HG02938 (cell line): ENCODE data around the gene MBD3L4.
"Not testable (repeated sequence)": the region's sequence is repeated elsewhere in the genome, so short reads cannot be mapped to it uniquely, and the experiment has no call there.

Source experiments
- ATAC-seq: cut with Tn5 transposase; IDR thresholded peaks from one replicate; pipeline ENCODE4 v1.9.1; 2021; ENCODE audit warnings: mild to moderate bottlenecking, moderate library complexity; ENCODE audit not compliant: unreplicated experiment

Gene MBD3L4

DNA sequence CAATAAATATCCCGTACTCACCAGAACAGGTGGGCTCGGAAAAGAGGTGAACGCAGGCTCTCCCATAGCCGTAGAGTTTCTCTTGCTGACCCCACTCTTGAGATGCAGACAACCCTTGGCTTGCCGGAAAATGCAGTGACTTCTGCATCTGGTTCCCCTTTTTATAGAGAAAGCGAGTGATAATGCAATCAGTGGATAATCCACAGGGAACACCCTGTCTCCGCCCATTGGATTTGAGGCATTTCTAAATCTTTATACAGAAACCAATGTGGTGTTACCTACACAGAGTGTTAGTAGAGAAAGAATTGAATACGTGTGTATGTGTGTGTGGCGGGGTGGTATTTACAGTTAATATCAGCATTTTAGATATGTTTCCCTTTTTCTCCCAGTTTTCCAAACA, at the start of gene MBD3L4:
Gene MBD3L4, minus strand, starts transcription at position 101 of the 400 bp plus-strand sequence. Its CDS starts 35 bp downstream, at position 66.
- ATAC-seq: not testable (repeated sequence)

DNA sequence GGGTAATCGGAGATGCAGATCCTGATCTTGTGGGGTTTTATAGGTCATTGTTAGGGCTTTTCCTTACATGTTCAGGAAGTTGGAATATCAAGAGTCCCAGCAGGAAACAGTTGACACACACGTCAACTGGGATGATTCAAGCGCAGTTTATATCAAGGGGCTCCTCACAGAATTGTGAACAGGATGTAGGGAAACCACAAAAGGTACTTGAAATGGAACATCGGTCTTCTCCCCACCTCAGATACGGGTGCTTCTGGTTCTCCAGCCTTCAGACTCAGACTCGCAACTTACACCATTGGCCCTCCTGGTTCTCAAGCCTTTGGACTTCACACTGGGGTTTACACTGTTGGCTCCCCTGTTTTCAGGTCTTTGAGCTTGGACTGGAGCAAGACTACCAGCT, 49.0 kb upstream of the MBD3L4 start:
- no peak for ATAC-seq

DNA sequence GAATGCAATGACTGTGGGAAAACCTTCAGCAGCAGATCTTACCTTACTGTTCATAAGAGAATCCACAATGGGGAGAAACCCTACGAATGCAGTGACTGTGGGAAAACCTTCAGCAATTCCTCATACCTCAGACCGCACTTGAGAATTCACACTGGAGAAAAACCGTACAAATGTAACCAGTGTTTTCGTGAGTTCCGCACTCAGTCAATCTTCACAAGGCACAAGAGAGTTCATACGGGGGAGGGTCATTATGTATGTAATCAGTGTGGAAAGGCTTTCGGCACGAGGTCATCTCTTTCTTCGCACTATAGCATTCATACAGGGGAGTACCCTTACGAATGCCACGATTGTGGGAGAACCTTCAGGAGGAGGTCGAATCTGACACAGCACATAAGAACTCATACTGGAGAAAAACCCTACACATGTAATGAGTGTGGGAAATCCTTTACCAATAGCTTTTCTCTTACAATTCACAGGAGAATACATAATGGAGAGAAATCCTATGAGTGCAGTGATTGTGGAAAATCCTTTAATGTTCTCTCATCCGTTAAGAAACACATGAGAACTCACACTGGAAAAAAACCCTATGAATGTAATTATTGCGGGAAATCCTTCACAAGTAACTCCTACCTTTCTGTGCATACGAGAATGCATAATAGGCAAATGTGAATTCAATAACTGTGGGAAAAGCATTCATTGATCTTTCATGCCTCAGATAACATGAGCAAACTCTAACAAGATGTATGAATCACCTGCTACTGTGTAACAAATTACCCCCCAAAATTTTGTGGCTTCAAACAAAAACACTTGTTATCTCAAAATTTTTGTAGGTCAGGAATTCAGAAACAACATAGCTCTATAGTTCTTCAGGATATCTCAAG, 43.3 kb upstream of the MBD3L4 start:
- no peak for ATAC-seq

DNA sequence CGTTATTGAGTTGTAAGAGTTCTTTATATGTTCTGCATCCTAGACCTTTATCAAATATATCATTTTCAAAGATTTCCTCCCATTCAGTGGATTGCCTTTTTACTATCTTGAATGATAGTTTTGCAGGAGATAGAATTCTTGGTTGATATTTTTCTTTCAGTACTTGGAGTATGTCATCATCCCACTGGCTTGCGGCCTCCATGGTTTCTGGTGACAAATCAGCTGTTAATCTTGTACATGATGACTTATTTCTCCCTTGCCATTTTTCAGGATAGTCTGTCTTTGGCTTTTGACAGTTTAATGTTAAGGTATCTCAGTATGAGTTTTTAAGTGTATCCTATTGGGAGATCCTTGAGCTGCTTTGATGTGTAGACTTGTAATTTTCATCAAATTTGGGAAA, 38.0 kb upstream of the MBD3L4 start:
- ATAC-seq: no peak

DNA sequence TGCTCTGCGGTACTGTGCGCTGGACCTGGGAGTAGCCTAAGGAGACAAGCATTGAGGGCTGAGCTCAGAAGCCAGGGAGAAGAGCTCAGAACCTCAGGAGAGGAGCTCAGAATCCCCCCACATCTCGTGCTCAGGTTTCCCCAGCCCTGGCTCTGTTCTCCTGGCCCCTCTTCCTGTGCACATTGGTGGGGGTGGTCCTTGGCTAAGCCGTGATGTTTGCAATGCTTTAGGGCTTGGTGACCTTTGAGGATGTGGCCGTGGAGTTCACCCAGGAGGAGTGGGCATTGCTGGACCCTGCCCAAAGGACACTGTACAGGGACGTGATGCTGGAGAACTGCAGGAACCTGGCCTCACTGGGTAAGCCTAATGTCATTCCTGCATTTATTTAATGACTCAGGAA, 36.2 kb upstream of the MBD3L4 start:
- no peak for ATAC-seq

DNA sequence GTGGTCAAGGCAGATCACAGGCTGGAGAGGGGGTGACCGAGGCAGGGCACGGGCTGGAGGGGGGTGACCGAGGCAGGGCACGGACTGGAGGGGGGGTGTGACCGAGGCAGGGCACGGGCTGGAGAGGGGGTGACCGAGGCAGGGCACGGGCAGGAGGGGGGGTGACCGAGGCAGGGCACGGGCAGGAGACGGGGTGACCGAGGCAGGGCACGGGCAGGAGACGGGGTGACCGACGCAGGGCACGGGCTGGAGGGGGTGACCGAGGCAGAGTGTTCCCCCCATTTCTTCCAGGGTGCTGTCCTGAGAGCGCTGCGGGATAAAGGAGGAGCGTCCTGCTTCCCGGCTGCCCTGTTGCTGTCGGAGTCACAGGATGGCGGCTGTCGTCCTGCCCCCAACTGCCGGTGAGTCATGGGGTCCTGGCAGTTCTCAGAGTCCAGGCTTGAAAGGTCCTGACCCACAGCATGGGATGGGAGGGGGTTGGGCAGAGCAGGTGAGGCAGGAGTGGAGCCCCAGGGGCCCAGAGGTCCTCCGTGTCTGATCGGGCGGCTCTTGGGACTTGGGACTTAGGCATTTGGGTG, 34.8 kb upstream of the MBD3L4 start:
- no peak for ATAC-seq

DNA sequence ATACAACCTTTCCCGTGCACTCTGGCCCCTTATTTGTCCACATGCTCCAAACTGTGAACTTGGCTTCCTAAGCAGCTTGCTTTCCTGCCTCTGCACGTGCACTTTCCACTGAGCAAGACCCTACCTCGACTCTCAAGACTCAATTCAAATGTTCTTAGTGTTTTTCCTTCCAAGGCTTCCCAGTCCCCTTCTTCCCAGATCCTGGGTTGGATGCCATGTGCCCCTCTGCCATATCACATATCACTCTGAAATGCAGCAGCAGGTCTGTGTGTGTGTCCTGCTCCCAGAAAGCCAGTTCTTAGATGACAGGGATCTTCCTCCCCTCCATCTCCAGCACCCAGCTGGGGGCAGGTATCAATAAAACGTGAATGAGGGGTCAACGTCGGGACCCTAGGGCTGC, 32.6 kb upstream of the MBD3L4 start:
- no peak for ATAC-seq

DNA sequence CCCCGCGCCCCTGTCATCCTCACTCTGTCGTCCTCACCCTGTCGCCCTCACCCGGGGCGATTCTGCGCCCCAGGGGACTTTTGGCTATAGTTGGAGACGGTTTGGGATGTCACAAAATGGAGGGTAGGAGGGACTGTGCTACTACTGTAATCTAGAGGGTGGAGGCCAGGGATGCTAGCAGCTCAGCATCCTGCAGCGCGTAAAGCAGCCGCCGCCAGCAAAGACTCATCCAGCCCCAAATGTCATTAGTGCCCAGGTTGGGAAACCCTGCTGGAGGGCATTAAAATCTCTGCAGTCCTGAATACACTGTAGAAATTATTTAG, 29.9 kb upstream of the MBD3L4 start:
- peak; percentile 16 for ATAC-seq

DNA sequence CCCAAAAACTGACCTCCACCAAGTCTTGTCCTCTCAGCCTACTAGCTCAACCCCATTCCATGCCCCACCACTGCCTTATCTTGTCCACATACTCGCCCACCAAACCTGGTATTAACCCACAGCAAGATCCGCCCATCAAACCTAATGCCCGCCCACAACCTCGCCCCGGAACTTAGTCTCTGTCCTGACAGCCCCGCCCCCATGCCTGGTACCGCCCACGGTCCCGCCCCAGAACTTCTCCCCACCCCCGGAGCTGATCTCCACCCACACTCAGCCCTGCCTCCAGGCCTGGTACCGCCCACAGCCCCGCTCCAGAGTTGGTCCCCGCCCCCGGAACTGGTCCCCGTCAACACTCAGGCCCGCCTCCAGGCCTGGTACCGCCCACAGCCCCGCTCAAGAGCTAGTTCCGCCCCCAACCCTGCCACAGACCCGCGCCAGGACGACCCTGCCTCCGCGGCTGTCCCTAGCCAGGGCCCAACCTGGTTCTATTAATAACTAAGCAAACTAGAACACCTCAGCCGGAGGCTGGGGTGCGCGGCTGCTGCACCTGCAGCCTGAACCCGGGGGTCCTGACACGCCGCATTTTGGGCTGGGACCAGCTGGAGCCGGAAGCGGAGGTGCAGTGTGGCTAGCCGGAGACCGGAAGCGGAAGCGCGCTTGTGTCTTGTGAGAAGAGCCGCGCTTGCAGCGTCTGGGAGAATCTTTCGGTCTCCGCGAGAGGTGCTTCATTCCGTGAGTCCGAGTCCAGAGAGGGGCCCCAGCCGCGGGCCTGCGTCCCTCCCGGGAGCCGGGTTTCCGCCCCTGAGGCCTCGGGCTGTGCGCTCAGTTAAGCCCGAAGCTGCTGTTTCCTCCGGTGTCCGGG, 29.3 kb upstream of the MBD3L4 start, which contains the start of gene ZNF557:
Gene ZNF557, plus strand, starts transcription at position 662 of the 862 bp plus-strand sequence. CDS start 5,372 bp downstream, outside the sequence.
- ATAC-seq: peak; percentile 84

DNA sequence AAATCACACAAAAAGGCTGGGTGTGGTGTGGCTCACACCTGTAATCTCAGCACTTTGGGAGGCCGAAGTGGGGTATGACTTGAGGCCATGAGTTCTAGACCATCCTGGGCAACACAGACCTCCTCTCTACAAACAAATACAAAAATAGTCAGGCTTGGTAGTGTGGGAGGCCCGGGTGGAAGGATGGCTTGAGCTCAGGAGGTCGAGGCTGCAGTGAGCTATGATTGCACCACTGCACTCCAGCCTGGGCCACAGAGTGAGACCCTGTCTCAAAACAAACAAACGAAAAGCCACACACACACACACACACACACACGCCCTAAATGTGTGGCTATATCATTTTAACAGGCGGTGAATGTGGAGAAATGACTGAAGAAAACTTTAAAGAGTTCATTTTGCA, 28.6 kb upstream of the MBD3L4 start:
- no peak for ATAC-seq

DNA sequence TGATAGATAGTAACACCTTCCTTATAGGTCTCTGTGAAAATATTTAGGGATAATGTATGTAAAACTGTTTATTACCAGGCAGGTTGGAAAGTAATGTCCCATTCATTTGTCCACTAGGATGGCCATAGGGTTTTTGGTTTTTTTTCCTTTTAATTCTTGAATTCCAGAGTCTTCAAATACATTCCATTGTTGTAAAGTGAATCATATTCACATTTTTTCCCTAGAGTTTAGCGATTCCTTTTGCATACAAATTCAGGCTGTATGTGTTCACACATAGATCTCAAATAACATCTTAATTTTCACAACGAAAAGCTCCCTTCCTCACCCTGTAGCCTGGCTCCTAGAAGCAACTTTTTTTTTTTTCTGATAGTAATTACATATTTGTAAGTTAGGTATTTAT, 27.7 kb upstream of the MBD3L4 start:
- no peak for ATAC-seq

DNA sequence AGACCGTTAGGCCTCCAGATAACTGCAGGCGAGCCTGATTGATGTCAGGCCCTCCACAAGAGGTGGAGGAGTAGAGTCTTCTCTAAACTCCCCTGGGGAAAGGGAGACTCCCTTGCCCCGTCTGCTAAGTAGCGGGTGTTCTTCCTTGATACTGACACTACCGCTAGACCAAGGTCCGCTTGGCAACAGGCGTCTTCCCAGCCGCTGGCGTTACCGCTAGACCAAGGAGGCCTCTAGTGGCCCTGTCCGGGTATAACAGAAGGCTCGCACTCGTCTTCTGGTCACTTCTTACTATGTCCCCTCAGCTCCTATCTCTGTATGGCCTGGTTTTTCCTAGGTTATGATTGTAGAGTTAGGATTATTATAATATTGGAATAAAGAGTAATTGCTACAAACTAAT, 27.1 kb upstream of the MBD3L4 start:
- ATAC-seq: not testable (repeated sequence)

DNA sequence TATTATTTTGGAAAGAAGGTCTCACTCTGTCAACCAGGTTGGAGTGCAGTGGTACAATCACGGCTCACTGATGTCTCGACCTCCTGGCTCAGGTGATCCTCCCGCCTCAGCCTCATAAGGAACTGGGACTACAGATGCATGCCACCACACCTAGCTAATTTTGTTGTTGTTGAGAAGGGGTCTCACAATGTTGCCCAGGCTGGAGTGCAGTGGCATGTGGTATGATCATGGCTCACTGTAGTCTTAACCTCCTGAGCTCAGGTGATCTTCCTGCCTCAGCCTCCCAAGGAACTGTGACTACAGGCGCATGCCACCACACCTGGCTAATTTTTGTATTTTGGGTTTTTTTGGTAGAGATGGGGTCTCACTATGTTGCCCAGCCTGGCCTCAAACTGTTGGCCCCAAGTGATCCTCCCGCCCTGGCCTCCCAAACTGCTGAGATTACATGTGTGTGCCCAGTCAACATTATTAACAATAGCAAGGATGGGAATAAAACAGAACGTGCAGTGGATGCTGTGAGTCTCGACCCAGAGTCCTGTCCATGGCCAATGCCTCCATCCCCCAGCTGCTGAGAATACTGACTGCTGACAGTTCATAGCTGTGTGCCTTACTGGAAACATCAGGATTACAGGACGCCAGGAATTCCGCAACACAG, 23.9 kb upstream of the MBD3L4 start:
- no peak for ATAC-seq

DNA sequence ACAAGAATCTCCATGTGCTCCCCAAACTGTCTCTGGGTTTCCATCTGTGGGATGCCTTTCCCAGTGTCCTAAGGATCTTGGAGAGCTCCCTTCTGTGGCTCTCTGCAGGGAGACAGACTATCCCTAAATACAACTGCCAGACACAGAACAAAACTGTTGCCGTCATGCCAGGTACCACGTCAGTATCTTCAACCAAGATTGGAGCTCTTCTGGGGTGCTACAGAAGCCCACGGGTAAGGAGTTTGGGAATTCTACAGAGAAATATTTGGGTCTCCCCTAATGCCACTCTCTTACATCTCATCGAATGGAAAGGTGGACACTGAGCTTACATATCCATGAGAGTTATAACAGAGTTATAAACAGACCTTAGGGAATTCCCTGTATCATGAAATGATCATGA, 23.4 kb upstream of the MBD3L4 start:
- ATAC-seq: no peak

DNA sequence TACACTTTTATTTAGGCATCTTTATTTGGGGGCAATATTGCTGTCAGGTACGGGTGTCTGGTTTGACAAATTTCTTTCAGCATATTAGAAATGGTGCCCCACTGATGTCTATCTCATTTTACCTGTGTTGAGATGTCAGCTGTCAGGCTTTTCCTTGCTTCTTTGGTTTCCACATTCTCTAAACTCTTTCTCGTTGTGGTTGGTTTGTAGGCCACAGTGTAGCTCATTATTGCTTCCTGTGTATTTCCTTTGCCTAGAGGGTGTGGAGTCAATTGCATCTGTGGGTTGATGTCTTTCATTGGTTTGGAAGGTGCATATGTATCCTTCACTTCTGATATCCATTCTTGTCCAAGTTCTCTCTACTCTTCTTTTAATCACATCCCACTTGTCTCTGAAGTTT, 20.0 kb upstream of the MBD3L4 start:
- ATAC-seq: not testable (repeated sequence)

DNA sequence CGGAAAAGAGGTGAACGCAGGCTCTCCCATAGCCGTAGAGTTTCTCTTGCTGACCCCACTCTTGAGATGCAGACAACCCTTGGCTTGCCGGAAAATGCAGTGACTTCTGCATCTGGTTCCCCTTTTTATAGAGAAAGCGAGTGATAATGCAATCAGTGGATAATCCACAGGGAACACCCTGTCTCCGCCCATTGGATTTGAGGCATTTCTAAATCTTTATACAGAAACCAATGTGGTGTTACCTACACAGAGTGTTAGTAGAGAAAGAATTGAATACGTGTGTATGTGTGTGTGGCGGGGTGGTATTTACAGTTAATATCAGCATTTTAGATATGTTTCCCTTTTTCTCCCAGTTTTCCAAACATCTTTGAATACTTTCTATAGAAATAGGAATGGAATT, 18.6 kb upstream of the MBD3L4 start, which contains the start of gene MBD3L3:
Gene MBD3L3, minus strand, starts transcription at position 101 of the 400 bp plus-strand sequence. Its CDS starts 71 bp downstream, at position 30.
- ATAC-seq: not testable (repeated sequence)

DNA sequence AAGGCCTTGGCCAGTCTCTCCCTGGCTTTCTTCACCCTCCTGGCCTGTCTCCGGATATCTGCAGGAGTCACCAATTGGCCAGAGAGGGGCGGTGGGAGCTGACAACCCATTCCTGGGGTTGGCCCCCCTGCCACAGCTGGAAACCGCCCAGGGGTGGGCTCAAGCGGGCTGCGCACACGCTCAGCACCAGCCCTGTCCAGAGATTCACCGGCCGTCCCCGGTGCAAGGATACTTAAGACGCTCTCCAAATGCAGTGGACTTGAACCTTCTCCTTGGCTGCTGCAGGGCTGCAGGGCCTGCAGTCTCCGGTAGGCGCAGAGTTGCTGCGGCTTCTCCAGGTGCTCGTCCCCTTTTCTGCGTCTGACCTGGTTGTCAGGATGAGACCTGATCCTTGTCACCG, 16.4 kb upstream of the MBD3L4 start:
- ATAC-seq: not testable (repeated sequence)

DNA sequence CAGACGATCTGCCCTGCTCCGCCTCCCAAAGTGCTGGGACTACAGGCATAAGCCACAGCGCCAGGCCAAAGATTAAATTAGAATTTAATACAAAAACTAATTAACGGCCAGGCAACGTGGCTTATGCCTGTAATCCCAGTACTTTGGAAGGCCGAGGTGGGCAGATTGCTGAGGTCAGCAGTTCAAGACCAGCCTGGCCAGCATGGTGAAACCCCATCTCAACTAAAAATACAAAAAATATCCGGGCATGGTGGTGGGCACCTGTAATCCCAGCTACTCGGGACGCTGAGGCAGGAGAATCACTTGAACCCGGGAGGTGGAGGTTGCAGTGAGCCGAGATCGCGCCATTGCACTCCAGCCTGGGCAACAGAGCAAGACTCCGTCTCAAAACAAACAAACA, 15.7 kb upstream of the MBD3L4 start:
- ATAC-seq: not testable (repeated sequence)

DNA sequence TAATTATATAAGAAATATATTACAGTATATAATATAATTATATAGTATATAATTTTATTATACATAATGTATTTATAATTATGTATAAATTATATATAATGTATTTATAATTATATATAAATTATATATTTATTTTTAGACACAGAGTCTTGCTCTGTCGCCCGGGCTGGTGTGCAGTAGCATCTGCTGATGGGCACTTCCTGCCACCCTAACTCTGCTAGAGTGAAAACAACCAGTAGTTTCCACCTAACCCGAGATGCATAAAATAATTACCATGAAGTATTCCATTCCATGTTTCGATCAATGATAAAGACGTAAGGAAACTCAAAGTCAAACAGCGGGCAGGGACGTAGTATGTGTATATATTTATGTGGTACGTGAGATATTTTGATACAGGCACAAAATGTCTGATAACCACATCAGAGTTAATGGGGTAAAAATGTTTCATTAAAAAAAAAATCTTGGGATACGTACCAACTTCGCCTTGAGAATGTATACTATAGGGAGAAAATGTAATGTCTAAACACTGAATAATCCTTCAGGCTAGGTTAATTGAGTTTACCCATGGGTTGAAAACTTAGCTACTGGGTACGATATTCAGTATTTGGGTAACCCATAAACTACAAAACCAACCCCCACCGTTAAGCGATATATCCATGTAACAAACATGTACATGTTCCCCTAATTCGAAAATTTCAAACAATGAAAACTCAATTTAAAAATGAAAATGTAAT, 14.8 kb upstream of the MBD3L4 start:
- not testable (repeated sequence) for ATAC-seq

DNA sequence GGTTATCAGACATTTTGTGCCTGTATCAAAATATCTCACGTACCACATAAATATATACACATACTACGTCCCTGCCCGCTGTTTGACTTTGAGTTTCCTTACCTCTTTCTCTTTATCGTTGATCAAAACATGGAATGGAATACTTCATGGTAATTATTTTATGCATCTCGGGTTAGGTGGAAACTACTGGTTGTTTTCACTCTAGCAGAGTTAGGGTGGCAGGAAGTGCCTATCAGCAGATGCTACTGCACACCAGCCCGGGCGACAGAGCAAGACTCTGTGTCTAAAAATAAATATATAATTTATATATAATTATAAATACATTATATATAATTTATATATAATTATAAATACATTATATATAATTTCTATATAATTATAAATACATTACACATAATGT, 12.9 kb upstream of the MBD3L4 start:
- ATAC-seq: not testable (repeated sequence)
